Endothelial cell of umbilical vein (primary cell): ENCODE data around the gene TRABD2A. TPM values are rescaled to one million over a fixed set of nuclear protein-coding genes. Genes with fewer than 3 reads are reported as not detected.
"Not testable (repeated sequence)": the region's sequence is repeated elsewhere in the genome, so short reads cannot be mapped to it uniquely, and the experiment has no call there.

Experiments
- BruUV-seq: library from RNA; stranded (reverse); fragments of 400-500 nt; replicated peaks from 2 replicates; lab custom pipeline; 2021; lab: Mats Ljungman, UMichigan
- CTCF ChIA-PET: fragments of 300-600, 350-600 bp; sonication (Branson Sonifier 250); formaldehyde crosslinking; loops from one replicate; lab custom pipeline; 2021; ENCODE audit warnings: antibody characterized with exemption, inconsistent platforms; lab: Charles Lee
- POLR2A ChIA-PET: fragments of 300-600, 350-600 bp; sonication (Branson Sonifier 250); formaldehyde crosslinking; loops from one replicate; lab custom pipeline; 2021; ENCODE audit warnings: antibody characterized with exemption, inconsistent platforms; lab: Charles Lee
- DNase-seq: peaks from one replicate; pipeline ENCODE4 v3.0.0-alpha.2; 2011; ENCODE audit warnings: low read depth, low spot score
- FAIRE-seq: peaks from 2 replicates; lab custom pipeline; 2011; peaks lifted over from hg19 to GRCh38; lab: Jason Lieb, UNC
- H2AFZ ChIP-seq: 2 replicates; pipeline ENCODE4 v1.6.0; 2012; ENCODE audit warnings: low read depth, low read length, control low read depth, inconsistent platforms
- H3K27ac ChIP-seq: 2 replicates; pipeline ENCODE4 v1.5.1; 2011; ENCODE audit warnings: low read depth, mild to moderate bottlenecking, control low read depth, low read length, moderate library complexity; ENCODE audit not compliant: insufficient read depth
- H3K27me3 ChIP-seq, 2 experiments: 2 replicates each; pipeline versions ENCODE4 v1.6.0 to v1.6.1; 2011; ENCODE audit warnings: low read length in 2 of 2, mixed read lengths in 1 of 2; ENCODE audit not compliant: control insufficient read depth in 2 of 2, insufficient read depth in 2 of 2
- H3K36me3 ChIP-seq, 2 experiments: 2 replicates in 1 of 2; 3 replicates in 1 of 2; pipeline ENCODE4 v1.5.1; 2011; ENCODE audit warnings: low read length in 2 of 2, mild to moderate bottlenecking in 1 of 2, moderate library complexity in 1 of 2; ENCODE audit not compliant: control insufficient read depth in 2 of 2, insufficient read depth in 2 of 2; ENCODE audit errors: extremely low read depth in 1 of 2
- H3K4me1 ChIP-seq: 3 replicates; pipeline ENCODE4 v1.5.1; 2011; ENCODE audit warnings: mild to moderate bottlenecking, low read length; ENCODE audit not compliant: control insufficient read depth, insufficient read depth; ENCODE audit errors: extremely low read depth
- H3K4me2 ChIP-seq: 2 replicates; pipeline ENCODE4 v1.6.1; 2011; ENCODE audit warnings: low read length, control low read depth, mixed read lengths; ENCODE audit not compliant: insufficient read depth
- H3K4me3 ChIP-seq, 3 experiments: fragments of 200-600 bp in 1 of 3; sonication (generic), shearing (Covaris generic) in 1 of 3; replicated peaks in 1 of 3; 2 replicates each; pipeline ENCODE4 v1.5.1; 2011 to 2016; ENCODE audit warnings: control low read depth in 3 of 3, low read length in 3 of 3, mild to moderate bottlenecking in 2 of 3, inconsistent platforms in 1 of 3, low read depth in 1 of 3, moderate library complexity in 1 of 3; ENCODE audit not compliant: insufficient read depth in 1 of 3
- H3K79me2 ChIP-seq: 2 replicates; pipeline ENCODE4 v1.6.0; 2012; ENCODE audit warnings: low read length, inconsistent platforms; ENCODE audit not compliant: control insufficient read depth, insufficient read depth
- H3K9ac ChIP-seq: replicated peaks from 2 replicates; pipeline ENCODE3; 2011; ENCODE audit warnings: low read length, control low read depth; ENCODE audit not compliant: insufficient read depth; ENCODE audit errors: extremely low read depth
- H3K9me1 ChIP-seq: replicated peaks from 3 replicates; pipeline ENCODE4 v1.6.0; 2011; ENCODE audit warnings: mild to moderate bottlenecking, low read length; ENCODE audit not compliant: control insufficient read depth, insufficient read depth; ENCODE audit errors: extremely low read depth
- H3K9me3 ChIP-seq: replicated peaks from 2 replicates; pipeline ENCODE4 v1.5.1; 2012; ENCODE audit warnings: low read length, inconsistent platforms; ENCODE audit not compliant: control insufficient read depth, insufficient read depth
- H4K20me1 ChIP-seq: replicated peaks from 2 replicates; pipeline ENCODE3; 2011; ENCODE audit warnings: mild to moderate bottlenecking, low read length; ENCODE audit not compliant: control insufficient read depth, insufficient read depth; ENCODE audit errors: extremely low read depth
- dilution Hi-C: fragments of 300-500 bp; cut with MboI; formaldehyde crosslinking; loops from one replicate; pipeline ENCODE4 v1.15.0; 2019; ENCODE audit warnings: low sequenced_read_pairs; ENCODE audit not compliant: extremely low pct_ligation_motif_present
- intact Hi-C: fragments of 100-400 bp; cut with micrococcal nuclease; formaldehyde crosslinking; loops from one replicate; pipeline ENCODE4 v1.10.0; 2022
- polyA plus RNA-seq, 4 experiments: library from polyadenylated mRNA; depleted of rRNA in 3 of 4; stranded (reverse) in 3 of 4; unstranded in 1 of 4; fragments of >200 nt; gene quantifications; 2 replicates each; pipeline versions ENCODE4 v1.2.1 to v1.2.3, GENCODE V29; 2011 to 2012; ENCODE audit warnings: missing spikeins in 1 of 4
- total RNA-seq: library from RNA; stranded (reverse); gene quantifications from 2 replicates; pipeline ENCODE4 v1.2.3, GENCODE V29; 2021

TRABD2A gene
- total and polyA plus RNA-seq, 2 donors (not counting 3 experiments of a cell fraction or from before 2014, with no cell fraction given), result 1.0 to 1.8 TPM

- H3K79me2 ChIP-seq, CTCF ChIA-PET: not testable (repeated sequence)
Measured at GRCh38 chr2:84773562-84773961, 107.3 kb downstream of the TRABD2A start.

More at GRCh38 chr2:84773562-84773961, 107.3 kb downstream of the TRABD2A start:
- dilution Hi-C loops, H3K9me3 ChIP-seq, H3K9me1 ChIP-seq, H2AFZ ChIP-seq, POLR2A ChIA-PET, H3K4me1 ChIP-seq, H3K9ac ChIP-seq, H3K4me3 ChIP-seq, H3K4me2 ChIP-seq, intact Hi-C loops, H4K20me1 ChIP-seq, H3K27me3 ChIP-seq, FAIRE-seq, H3K27ac ChIP-seq, H3K36me3 ChIP-seq, BruUV-seq, DNase-seq: not testable (repeated sequence)

Other genes starting within 250 kb of the TRABD2A start
- 4,007 and 4,015 TPM in 2 replicates for gene TMSB10, start 24.6 kb upstream of the TRABD2A start, total RNA-seq
- gene TMSB10, start 24.6 kb upstream of the TRABD2A start, polyA plus RNA-seq, result 2,259 and 2,774 TPM in 2 replicates
- 75.9 and 78.4 TPM in 2 replicates for gene KCMF1, start 90.1 kb upstream of the TRABD2A start, total RNA-seq
- gene KCMF1, start 90.1 kb upstream of the TRABD2A start, polyA plus RNA-seq, result 45.5 and 49.3 TPM in 2 replicates